NCI-H2081 (cell line): ENCODE data around the gene CUEDC1.
A peak's percentile ranks its signal among the peaks of the same experiment; 100 is the strongest.

Experiments used
- DNase-seq, 2 experiments: peaks; one replicate each; lab custom pipeline; 2025; lab: John Stamatoyannopoulos, UW

The CUEDC1 gene

GRCh38 chr17:57955183-57955931 lies at the start of gene CUEDC1:
Gene CUEDC1 (minus strand): TSS chr17:57955412. CDS start chr17:57885564, 69,848 bp downstream.
- DNase-seq: peak; percentile 56 to 74

GRCh38 chr17:58004060-58004459 lies 48.8 kb upstream of the CUEDC1 start:
- no peak for DNase-seq

- DNase-seq: no peak
These were observed 47.8 kb upstream of the CUEDC1 start for GRCh38 chr17:58002973-58003372.

- DNase-seq: no peak
These were observed 47.1 kb upstream of the CUEDC1 start for GRCh38 chr17:58002154-58002948.

GRCh38 chr17:58001461-58002124 lies 46.4 kb upstream of the CUEDC1 start:
- no peak for DNase-seq

GRCh38 chr17:57999496-58000017 lies 44.3 kb upstream of the CUEDC1 start:
- peak; percentile 75 to 80 for DNase-seq

- DNase-seq: no peak
These were observed 43.8 kb upstream of the CUEDC1 start for GRCh38 chr17:57999010-57999495.

GRCh38 chr17:57997085-57997809 lies 42.0 kb upstream of the CUEDC1 start:
- no peak for DNase-seq

GRCh38 chr17:57995076-57995956 lies 40.1 kb upstream of the CUEDC1 start:
- DNase-seq: peak; percentile 81 to 88

- DNase-seq: no peak
These were observed 39.2 kb upstream of the CUEDC1 start for GRCh38 chr17:57994436-57994835.

GRCh38 chr17:57993471-57994365 lies 38.5 kb upstream of the CUEDC1 start:
- DNase-seq: peak in 1 of 2 experiments; percentile 56

- DNase-seq: no peak
These were observed 36.3 kb upstream of the CUEDC1 start for GRCh38 chr17:57991537-57991936.

- DNase-seq: no peak
These were observed 34.8 kb upstream of the CUEDC1 start for GRCh38 chr17:57990037-57990436.

GRCh38 chr17:57988301-57989250 lies 33.4 kb upstream of the CUEDC1 start:
- peak; percentile 87 to 92 for DNase-seq

GRCh38 chr17:57987581-57988300 lies 32.5 kb upstream of the CUEDC1 start, which contains the start of gene VEZF1:
Gene VEZF1 (minus strand): TSS chr17:57988254. CDS start chr17:57988111, 143 bp downstream.
- DNase-seq: peak; percentile 87 to 92

- peak; percentile 22 to 53 for DNase-seq
These were observed 31.8 kb upstream of the CUEDC1 start for GRCh38 chr17:57986841-57987580.

- peak in 1 of 2 experiments; percentile 17 for DNase-seq
These were observed 30.4 kb upstream of the CUEDC1 start for GRCh38 chr17:57985675-57985974.
